GM13976 (cell line): ENCODE results near the gene WDR7.

Source experiments
- DNase-seq: peaks from one replicate; pipeline ENCODE4 v3.0.0; 2012; ENCODE audit warnings: low spot score
- in situ Hi-C: fragments of 300-500 bp; cut with MboI; formaldehyde crosslinking; loops from one replicate; pipeline ENCODE4 v1.12.0; 2022; ENCODE audit warnings: low sequenced_read_pairs, mixed read lengths, inconsistent platforms; ENCODE audit not compliant: unreplicated experiment
- TF ChIP-seq, protein P1 (sequence below): IDR thresholded peaks from 2 replicates; pipeline ENCODE4 v1.5.1; 2012; ENCODE audit warnings: borderline replicate concordance, mild to moderate bottlenecking; ENCODE audit not compliant: insufficient read depth; ENCODE audit errors: extremely low read depth, missing control alignments, control extremely low read depth

WDR7 gene

DNA sequence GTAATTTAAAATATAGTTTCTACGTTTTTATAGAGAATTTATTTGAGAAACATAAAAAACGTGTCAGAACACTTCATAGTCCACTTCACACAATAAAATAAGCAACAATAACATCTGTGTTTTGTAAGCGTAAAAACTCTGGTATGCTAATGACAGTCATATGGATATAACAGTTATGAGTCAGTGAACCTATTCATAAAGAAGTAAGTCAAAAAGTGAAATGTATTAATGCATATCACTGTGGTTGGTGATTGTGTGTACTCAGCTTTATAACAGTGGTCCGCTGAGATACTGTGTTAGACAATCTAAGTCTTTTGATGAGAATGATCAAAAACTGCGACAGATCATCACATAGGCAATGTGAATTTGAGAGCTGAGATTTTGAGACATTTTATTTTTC lies 153.2 kb downstream of the WDR7 start:
- DNase-seq = no peak
- in situ Hi-C loops = no loop called here
- TF ChIP-seq, protein P1, sequence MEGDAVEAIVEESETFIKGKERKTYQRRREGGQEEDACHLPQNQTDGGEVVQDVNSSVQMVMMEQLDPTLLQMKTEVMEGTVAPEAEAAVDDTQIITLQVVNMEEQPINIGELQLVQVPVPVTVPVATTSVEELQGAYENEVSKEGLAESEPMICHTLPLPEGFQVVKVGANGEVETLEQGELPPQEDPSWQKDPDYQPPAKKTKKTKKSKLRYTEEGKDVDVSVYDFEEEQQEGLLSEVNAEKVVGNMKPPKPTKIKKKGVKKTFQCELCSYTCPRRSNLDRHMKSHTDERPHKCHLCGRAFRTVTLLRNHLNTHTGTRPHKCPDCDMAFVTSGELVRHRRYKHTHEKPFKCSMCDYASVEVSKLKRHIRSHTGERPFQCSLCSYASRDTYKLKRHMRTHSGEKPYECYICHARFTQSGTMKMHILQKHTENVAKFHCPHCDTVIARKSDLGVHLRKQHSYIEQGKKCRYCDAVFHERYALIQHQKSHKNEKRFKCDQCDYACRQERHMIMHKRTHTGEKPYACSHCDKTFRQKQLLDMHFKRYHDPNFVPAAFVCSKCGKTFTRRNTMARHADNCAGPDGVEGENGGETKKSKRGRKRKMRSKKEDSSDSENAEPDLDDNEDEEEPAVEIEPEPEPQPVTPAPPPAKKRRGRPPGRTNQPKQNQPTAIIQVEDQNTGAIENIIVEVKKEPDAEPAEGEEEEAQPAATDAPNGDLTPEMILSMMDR = no peak

DNA sequence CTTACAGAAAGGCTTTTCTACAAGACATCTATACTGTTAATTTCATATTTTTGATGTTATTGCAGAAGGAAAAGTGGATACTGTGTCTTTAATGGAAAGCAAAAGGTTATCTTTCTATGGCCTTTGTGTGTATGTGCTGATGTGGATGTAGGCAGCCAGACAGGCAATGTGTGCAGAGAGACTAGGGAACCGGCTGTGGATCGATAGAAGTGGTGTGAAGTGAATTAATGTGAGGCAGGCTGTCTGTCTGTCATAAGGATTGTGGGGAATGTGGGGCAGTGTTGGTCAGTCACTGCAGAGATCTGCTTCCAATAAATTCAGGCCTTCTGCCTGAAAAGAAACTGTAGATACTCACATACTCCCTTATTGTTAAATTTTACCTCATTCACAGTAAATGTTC lies 156.7 kb downstream of the WDR7 start:
- TF ChIP-seq, protein P1 = no peak
- no peak for DNase-seq
- in situ Hi-C loops = no loop called here

DNA sequence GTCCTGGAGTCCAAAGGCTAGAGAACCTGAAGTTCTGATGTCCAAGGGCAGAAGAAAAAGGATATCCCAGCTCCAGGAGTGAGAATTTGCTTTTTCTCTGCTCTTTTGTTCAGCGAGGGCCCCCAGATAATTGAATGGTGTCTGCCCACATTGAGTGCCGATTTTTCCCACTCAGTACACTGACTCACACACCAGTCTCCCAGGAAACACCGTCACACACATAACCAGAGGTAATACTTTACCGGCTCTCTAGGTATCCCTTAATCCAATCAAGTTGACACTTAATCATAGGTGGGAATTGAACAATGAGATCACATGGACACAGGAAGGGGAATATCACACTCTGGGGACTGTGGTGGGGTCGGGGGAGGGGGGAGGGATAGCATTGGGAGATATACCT lies 161.5 kb downstream of the WDR7 start:
- TF ChIP-seq, protein P1 = no peak
- in situ Hi-C loops = no loop called here
- no peak for DNase-seq

DNA sequence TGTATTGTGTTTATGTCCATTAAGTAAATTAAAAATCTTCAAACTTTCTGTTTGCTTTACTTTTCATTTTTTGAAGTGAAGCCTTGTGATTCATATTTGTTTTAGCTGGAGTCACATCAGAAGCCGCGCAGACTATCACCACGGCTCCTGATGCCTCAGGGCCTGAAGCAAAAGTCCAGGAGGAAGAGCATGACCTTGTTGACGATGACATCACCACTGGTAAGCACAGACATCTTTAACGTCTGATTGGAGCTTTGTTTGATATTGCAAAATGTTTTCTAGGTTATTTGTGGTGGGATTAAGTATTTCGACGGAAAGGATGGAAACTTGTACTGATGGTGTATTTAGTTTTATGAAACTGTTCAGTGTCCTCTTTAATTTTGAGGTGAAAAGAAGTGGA lies 164.8 kb downstream of the WDR7 start:
- TF ChIP-seq, protein P1 = no peak
- DNase-seq = no peak
- in situ Hi-C loops = no loop called here

DNA sequence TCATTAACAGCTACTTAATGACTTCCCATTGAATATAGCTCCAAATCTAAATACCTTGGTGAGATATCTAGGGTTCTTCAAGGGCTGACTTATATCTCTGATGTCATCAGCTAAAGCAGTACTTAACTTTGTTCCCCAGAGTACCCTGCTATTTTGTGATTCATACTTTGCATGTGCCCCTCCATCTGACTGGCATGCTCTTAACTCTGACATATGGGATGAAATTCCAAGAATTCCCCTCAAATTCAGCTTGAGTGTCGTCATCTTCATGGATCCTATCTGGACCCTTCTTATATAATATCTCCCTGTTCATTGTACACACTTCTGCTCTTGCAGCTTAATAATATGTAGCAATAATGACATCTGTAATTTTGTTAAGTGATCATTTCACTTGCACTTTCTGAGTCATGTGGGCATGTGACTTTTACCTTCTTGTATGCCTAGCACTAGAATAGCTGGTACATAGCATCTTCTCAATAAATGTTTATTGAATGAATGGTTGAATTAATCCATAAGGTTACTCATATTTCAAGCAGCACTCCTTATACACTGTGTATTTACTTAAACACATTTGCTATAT lies 172.9 kb downstream of the WDR7 start:
- in situ Hi-C loops = no loop called here
- TF ChIP-seq, protein P1 = no peak
- DNase-seq = no peak

DNA sequence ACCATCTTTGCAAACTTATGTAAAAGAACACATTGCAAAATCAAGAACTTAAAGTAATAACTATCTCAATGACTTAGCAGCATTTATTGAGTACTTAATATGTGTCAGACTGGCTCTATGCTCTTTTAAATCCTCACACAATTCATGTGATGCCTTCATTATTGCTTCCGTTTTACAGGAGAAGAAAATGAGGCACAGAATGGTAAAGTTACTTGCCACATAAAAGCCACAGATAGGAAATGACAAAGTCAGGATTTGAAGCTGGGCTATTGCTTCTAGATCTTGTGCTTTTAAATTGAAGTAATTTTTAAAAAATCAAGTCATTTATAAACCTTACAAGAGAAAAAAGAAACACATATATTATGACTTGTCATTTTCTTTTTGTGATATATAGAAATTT lies 174.2 kb downstream of the WDR7 start:
- TF ChIP-seq, protein P1 = no peak
- in situ Hi-C loops = no loop called here
- no peak for DNase-seq
